Measurements from ENCODE around the gene S100A5. TPM values are rescaled to one million over a fixed set of nuclear protein-coding genes. Genes with fewer than 3 reads are reported as not detected.

Gene S100A5
- total RNA-seq, 1 experiment from 2014 or later: not detected

DNA sequence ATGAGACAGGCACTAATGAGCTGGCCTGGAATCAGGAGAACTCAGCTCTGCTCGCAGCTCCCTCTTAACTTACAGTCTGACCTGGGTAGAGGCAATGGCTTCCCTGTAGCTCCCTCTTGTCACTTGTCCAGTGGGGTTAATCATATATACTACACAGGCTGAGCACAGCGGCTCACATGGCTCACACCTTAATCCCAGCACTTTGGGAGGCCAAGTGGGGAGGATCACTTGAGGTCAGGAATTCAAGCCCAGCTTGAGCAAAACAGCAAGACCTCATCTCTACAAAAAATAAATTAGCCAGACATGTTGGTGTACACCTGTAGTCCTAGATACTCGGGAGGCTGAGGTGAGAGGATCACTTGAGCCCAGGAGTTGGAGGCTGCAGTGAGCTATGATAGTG lies 9.1 kb downstream of the S100A5 start:
- Histone ChIP-seq H3K79me2 (ENCODE audit: insufficient read depth, low read length) (no peaks in the 10 kb centered on the region), H3T11ph (ENCODE audit: low read length) (no peak overlapping the region), H2BK12ac (ENCODE audit: insufficient read length, low read depth, low read length) (no peak overlapping the region), H2BK15ac (ENCODE audit: low read depth, low read length) (no peak overlapping the region), H4K8ac (replicated peaks; ENCODE audit: insufficient read length, low read depth, low read length) (no peak overlapping the region), H3K23ac (ENCODE audit: insufficient read length, low read depth, low read length) (no peak overlapping the region), H3K27ac (ENCODE audit: insufficient read length, low read depth, low read length) (no peak overlapping the region), H2AFZ (ENCODE audit: low read length) (no peak overlapping the region), H3K9ac (ENCODE audit: extremely low read depth, insufficient read length, low read length) (no peak overlapping the region), H3K4ac (ENCODE audit: low read depth, low read length) (no peak overlapping the region), H3K23me2 (ENCODE audit: insufficient read length, low read depth, low read length, poor library complexity, severe bottlenecking) (no peaks in the 10 kb centered on the region), H3K27me3 (ENCODE audit: insufficient read depth, low read length) (no peaks in the 10 kb centered on the region; the same call in 1 of the 2 replicates), H2BK120ac (ENCODE audit: low read depth, low read length, poor library complexity, severe bottlenecking) (no peak overlapping the region), H3K79me1 (ENCODE audit: insufficient read depth, low read depth, low read length, poor library complexity, severe bottlenecking) (no peaks in the 10 kb centered on the region), H3K4me2 (ENCODE audit: insufficient read depth, insufficient read length, low read length) (no peak overlapping the region), H3K4me1 (ENCODE audit: insufficient read depth, low read length) (peaks cover 5% of the 10 kb centered on the region; the same call in 1 of the 2 replicates), H3K56ac (ENCODE audit: insufficient read length, low read depth, low read length) (no peak overlapping the region), H4K91ac (ENCODE audit: insufficient read length, low read depth, low read length) (no peak overlapping the region), H2BK5ac (ENCODE audit: insufficient read length, low read length) (no peak overlapping the region), H4K5ac (ENCODE audit: insufficient read length, low read depth, low read length) (no peak overlapping the region), H3K18ac (ENCODE audit: insufficient read length, low read depth, low read length) (no peak overlapping the region), H2BK20ac (ENCODE audit: low read depth, low read length, poor library complexity, severe bottlenecking) (no peak overlapping the region), H3K14ac (ENCODE audit: insufficient read depth, low read length) (no peak overlapping the region), H4K20me1 (ENCODE audit: control insufficient read depth, insufficient read depth, insufficient read length) (no peaks in the 10 kb centered on the region), H3K9me3 (ENCODE audit: control insufficient read depth, low read depth, low read length) (no peaks in the 10 kb centered on the region), H2AK5ac (ENCODE audit: insufficient read length, low read length) (no peak overlapping the region)
- H3K36me3 Mint-ChIP-seq (ENCODE audit: insufficient read depth in 1 of 3, low read depth in 3 of 3): no peaks in the 10 kb centered on the region
- WGBS (ENCODE audit: extremely low coverage, insufficient read length, low lambda C conversion rate): no CpG with 5 or more reads among the region's 3 CpGs
- peak overlapping the region in 1 of 3 experiments; percentile 77; a peak in 1 of 7 replicates for H3K27ac Mint-ChIP-seq
- TF ChIP-seq, protein P1, sequence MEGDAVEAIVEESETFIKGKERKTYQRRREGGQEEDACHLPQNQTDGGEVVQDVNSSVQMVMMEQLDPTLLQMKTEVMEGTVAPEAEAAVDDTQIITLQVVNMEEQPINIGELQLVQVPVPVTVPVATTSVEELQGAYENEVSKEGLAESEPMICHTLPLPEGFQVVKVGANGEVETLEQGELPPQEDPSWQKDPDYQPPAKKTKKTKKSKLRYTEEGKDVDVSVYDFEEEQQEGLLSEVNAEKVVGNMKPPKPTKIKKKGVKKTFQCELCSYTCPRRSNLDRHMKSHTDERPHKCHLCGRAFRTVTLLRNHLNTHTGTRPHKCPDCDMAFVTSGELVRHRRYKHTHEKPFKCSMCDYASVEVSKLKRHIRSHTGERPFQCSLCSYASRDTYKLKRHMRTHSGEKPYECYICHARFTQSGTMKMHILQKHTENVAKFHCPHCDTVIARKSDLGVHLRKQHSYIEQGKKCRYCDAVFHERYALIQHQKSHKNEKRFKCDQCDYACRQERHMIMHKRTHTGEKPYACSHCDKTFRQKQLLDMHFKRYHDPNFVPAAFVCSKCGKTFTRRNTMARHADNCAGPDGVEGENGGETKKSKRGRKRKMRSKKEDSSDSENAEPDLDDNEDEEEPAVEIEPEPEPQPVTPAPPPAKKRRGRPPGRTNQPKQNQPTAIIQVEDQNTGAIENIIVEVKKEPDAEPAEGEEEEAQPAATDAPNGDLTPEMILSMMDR (conservative IDR thresholded peaks at IDR 0.05): no peak
- H3K9me3 Mint-ChIP-seq: no peaks in the 10 kb centered on the region
- peaks cover 38 to 41% of the 10 kb centered on the region in 2 experiments for H3K4me1 Mint-ChIP-seq
- no peak for DNase-seq
- H3K27me3 Mint-ChIP-seq (ENCODE audit: low read depth): peaks cover 6% of the 10 kb centered on the region
- no peak overlapping the region for H3K4me3 Mint-ChIP-seq
